Chondrocyte (in vitro differentiated cells): ENCODE measurements around the gene ATRIP. TPM values are rescaled to one million over a fixed set of nuclear protein-coding genes. Genes with fewer than 3 reads are reported as not detected.

ENCODE experiments used
- DNase-seq: peaks from one replicate; pipeline ENCODE4 v3.0.0; 2021; ENCODE audit warnings: mixed read lengths, low spot score
- H3K27ac Mint-ChIP-seq: one replicate; pipeline ENCODE4 v1.8.0; 2021; ENCODE audit warnings: mild to moderate bottlenecking, moderate library complexity, mixed read lengths; ENCODE audit not compliant: unreplicated experiment
- H3K27me3 Mint-ChIP-seq: 2 replicates; pipeline ENCODE4 v1.8.0; 2021; ENCODE audit warnings: low read depth, mixed read lengths
- H3K36me3 Mint-ChIP-seq: 2 replicates; pipeline ENCODE4 v1.8.0; 2021; ENCODE audit warnings: low read depth, mixed read lengths
- H3K4me1 Mint-ChIP-seq: 2 replicates; pipeline ENCODE4 v1.8.0; 2021; ENCODE audit warnings: low read depth, mild to moderate bottlenecking, mixed read lengths
- H3K4me3 Mint-ChIP-seq: one replicate; pipeline ENCODE4 v1.8.0; 2021; ENCODE audit warnings: mild to moderate bottlenecking, moderate library complexity, mixed read lengths; ENCODE audit not compliant: unreplicated experiment
- H3K9me3 Mint-ChIP-seq: 2 replicates; pipeline ENCODE4 v1.8.0; 2021; ENCODE audit warnings: low read depth, mixed read lengths
- CTCF ChIP-seq: fragments of 200-600 bp; sonication (generic); IDR thresholded peaks from 2 replicates; pipeline ENCODE4 v1.5.0; 2021; ENCODE audit warnings: antibody characterized with exemption, mild to moderate bottlenecking, moderate library complexity
- total RNA-seq: library from RNA; stranded (reverse); gene quantifications from 3 replicates; pipeline ENCODE4 v1.2.1, GENCODE V29; 2021

ATRIP gene
- total RNA-seq, 1 donor from 2014 or later, result 8.7 TPM

GRCh38 chr3:48407542-48408099, 38.9 kb upstream of the ATRIP start:
- Mint-ChIP-seq H3K4me3 (no peak overlapping the region), H3K36me3 (peaks cover 49% of the 10 kb centered on the region), H3K27ac (no peak overlapping the region), H3K9me3 (no peaks in the 10 kb centered on the region), H3K4me1 (peaks cover 7% of the 10 kb centered on the region), H3K27me3 (no peaks in the 10 kb centered on the region)
- DNase-seq, result peak; percentile 44
- TF ChIP-seq CTCF, result no peak

- DNase-seq, result peak; percentile 62
- TF ChIP-seq CTCF, result peak; percentile 19
- Mint-ChIP-seq H3K27ac (no peak overlapping the region), H3K4me3 (no peak overlapping the region), H3K36me3 (peaks cover 53% of the 10 kb centered on the region), H3K27me3 (no peaks in the 10 kb centered on the region), H3K9me3 (no peaks in the 10 kb centered on the region), H3K4me1 (no peaks in the 10 kb centered on the region)
Measured at GRCh38 chr3:48408823-48409281, 37.7 kb upstream of the ATRIP start.

- Mint-ChIP-seq H3K9me3 (no peaks in the 10 kb centered on the region), H3K36me3 (peaks cover 56% of the 10 kb centered on the region), H3K27me3 (no peaks in the 10 kb centered on the region)
Measured at GRCh38 chr3:48409291-48410201, 37.0 kb upstream of the ATRIP start.

GRCh38 chr3:48410205-48411040, 36.1 kb upstream of the ATRIP start:
- no peaks in the 10 kb centered on the region for H3K9me3 Mint-ChIP-seq
- peaks cover 62% of the 10 kb centered on the region for H3K36me3 Mint-ChIP-seq
- no peak overlapping the region for H3K4me3 Mint-ChIP-seq
- TF ChIP-seq CTCF, result no peak
- no peaks in the 10 kb centered on the region for H3K27me3 Mint-ChIP-seq
- H3K27ac Mint-ChIP-seq, result no peak overlapping the region
- no peaks in the 10 kb centered on the region for H3K4me1 Mint-ChIP-seq
- DNase-seq, result peak; percentile 70

More at GRCh38 chr3:48409291-48410201, 37.0 kb upstream of the ATRIP start:
- Mint-ChIP-seq H3K4me1 (no peaks in the 10 kb centered on the region), H3K27ac (no peak overlapping the region), H3K4me3 (no peak overlapping the region)
- TF ChIP-seq CTCF, result no peak
- DNase-seq, result peak; percentile 78

GRCh38 chr3:48411041-48411588, 35.4 kb upstream of the ATRIP start:
- Mint-ChIP-seq H3K4me1 (no peaks in the 10 kb centered on the region), H3K9me3 (no peaks in the 10 kb centered on the region), H3K27me3 (no peaks in the 10 kb centered on the region), H3K27ac (no peak overlapping the region), H3K36me3 (peaks cover 62% of the 10 kb centered on the region), H3K4me3 (no peak overlapping the region)
- DNase-seq, result peak; percentile 48
- TF ChIP-seq CTCF, result no peak
